HepG2 (cell line): ENCODE results near the gene KANK3. TPM values are rescaled to one million over a fixed set of nuclear protein-coding genes. Genes with fewer than 3 reads are reported as not detected.
A peak's percentile ranks its signal among the peaks of the same experiment; 100 is the strongest.

Experiments
- CENPBD1 ChIP-seq: sonication (generic); formaldehyde crosslinking; IDR thresholded peaks from 2 replicates; pipeline ENCODE4 v1.8.0; 2022; ENCODE audit warnings: missing genetic modification reagents, low read depth, mild to moderate bottlenecking, borderline replicate concordance
- GABPA ChIP-seq, 2 experiments: IDR thresholded peaks; 2 replicates each; pipeline ENCODE4 v1.6.1; 2011 to 2016; ENCODE audit warnings: low read depth in 2 of 2, low read length in 1 of 2, missing biosample characterization in 1 of 2, missing genetic modification characterization in 1 of 2
- HNF1B ChIP-seq: sonication (generic); formaldehyde crosslinking; IDR thresholded peaks from 2 replicates; pipeline ENCODE4 v1.5.1; 2020; ENCODE audit warnings: mild to moderate bottlenecking, moderate library complexity, missing genetic modification reagents
- JARID2 ChIP-seq: sonication (generic); formaldehyde crosslinking; IDR thresholded peaks from 2 replicates; pipeline ENCODE4 v1.8.1; 2023; ENCODE audit warnings: missing genetic modification reagents, inconsistent platforms; ENCODE audit not compliant: insufficient replicate concordance
- KLF11 ChIP-seq: IDR thresholded peaks from 2 replicates; pipeline ENCODE4 v1.6.1; 2016; ENCODE audit warnings: missing compliant biosample characterization
- RAD21 ChIP-seq: fragments of 450-650 bp; formaldehyde crosslinking; IDR thresholded peaks from 2 replicates; pipeline ENCODE4 v1.5.0; 2020; ENCODE audit warnings: mild to moderate bottlenecking
- RFX5 ChIP-seq: IDR thresholded peaks from 2 replicates; pipeline ENCODE4 v1.6.1; 2011; ENCODE audit warnings: low read depth, low read length, improper control_type of control experiment
- SNRNP70 ChIP-seq: fragments of 200-400 bp; formaldehyde crosslinking; IDR thresholded peaks from 2 replicates; pipeline ENCODE4 v1.6.1; 2017; ENCODE audit warnings: mild to moderate bottlenecking, low read depth, low read length, moderate library complexity
- THRA ChIP-seq: sonication (generic); formaldehyde crosslinking; IDR thresholded peaks from 2 replicates; pipeline ENCODE4 v1.4.0; 2020; ENCODE audit warnings: missing genetic modification reagents, borderline replicate concordance
- XBP1 ChIP-seq: sonication (generic); formaldehyde crosslinking; IDR thresholded peaks from 2 replicates; pipeline ENCODE4 v1.5.0; 2020; ENCODE audit warnings: missing genetic modification reagents
- ZBTB14 ChIP-seq: sonication (generic); formaldehyde crosslinking; IDR thresholded peaks from 2 replicates; pipeline ENCODE4 v1.4.0; 2020; ENCODE audit warnings: missing genetic modification reagents
- ZFP90 ChIP-seq: sonication (generic); formaldehyde crosslinking; IDR thresholded peaks from 2 replicates; pipeline ENCODE4 v1.8.0; 2022; ENCODE audit warnings: missing genetic modification reagents, mild to moderate bottlenecking, inconsistent platforms, borderline replicate concordance
- ZNF138 ChIP-seq: sonication (generic); formaldehyde crosslinking; IDR thresholded peaks from 2 replicates; pipeline ENCODE4 v1.5.0; 2020; ENCODE audit warnings: mild to moderate bottlenecking, low read depth, missing genetic modification reagents
- ZNF180 ChIP-seq: sonication (generic); formaldehyde crosslinking; IDR thresholded peaks from 2 replicates; pipeline ENCODE4 v1.4.0; 2020; ENCODE audit warnings: low read depth, missing genetic modification reagents, borderline replicate concordance
- ZNF275 ChIP-seq: sonication (generic); formaldehyde crosslinking; IDR thresholded peaks from 2 replicates; pipeline ENCODE4 v1.8.0; 2022; ENCODE audit warnings: missing genetic modification reagents, mild to moderate bottlenecking, inconsistent platforms, borderline replicate concordance
- ZNF652 ChIP-seq: IDR thresholded peaks from 2 replicates; pipeline ENCODE4 v1.6.1; 2016; ENCODE audit warnings: low read depth, borderline replicate concordance
- ZNF841 ChIP-seq: sonication (generic); formaldehyde crosslinking; IDR thresholded peaks from 2 replicates; pipeline ENCODE4 v1.8.1; 2023; ENCODE audit warnings: missing genetic modification reagents, borderline replicate concordance
- polyA plus RNA-seq, 8 experiments: library from polyadenylated mRNA; depleted of rRNA in 3 of 8; stranded (reverse) in 7 of 8; unstranded in 1 of 8; fragments of >200 nt; fragmentation: Illumina TruSeq in 4 of 8; extraction: Trizol in 4 of 8; gene quantifications; 2 replicates each; pipeline versions ENCODE4 v1.2.1 to v1.2.3, GENCODE V29; 2011 to 2016; ENCODE audit warnings: low read depth in 4 of 8, missing spikeins in 1 of 8, mixed read lengths in 1 of 8; ENCODE audit not compliant: insufficient read depth in 1 of 8
- total RNA-seq, 5 experiments: library from RNA; depleted of rRNA; stranded (reverse); fragments of >200 nt; fragmentation: Illumina TruSeq; extraction: Trizol; gene quantifications; 2 replicates each; pipeline ENCODE4 v1.2.3, GENCODE V29; 2016; ENCODE audit warnings: low read depth in 1 of 5

The KANK3 gene
- total and polyA plus RNA-seq, 2 of the 13 experiments (the other 11 are each of a cell fraction or from before 2014, with no cell fraction given), result 0.15 to 0.20 TPM

GRCh38 chr19:8307965-8308866 lies 34.8 kb downstream of the KANK3 start, which contains the start of gene CD320 (continued):
- TF ChIP-seq THRA (CRISPR knock-in tag), result 0 out of 2 replicates have a peak, but pooled peaks have one; percentile 36
- no peak for TF ChIP-seq KLF11
- peak; percentile 81; the same call in 1 of the 2 replicates for TF ChIP-seq ZNF180 (CRISPR knock-in tag)
- TF ChIP-seq ZFP90 (CRISPR knock-in tag), result peak; percentile 94; the same call in 1 of the 2 replicates
- TF ChIP-seq ZNF275 (CRISPR knock-in tag), result peak; percentile 96; the same call in 1 of the 2 replicates
- TF ChIP-seq ZNF841 (CRISPR knock-in tag), result 0 out of 2 replicates have a peak, but pooled peaks have one; percentile 25
- TF ChIP-seq ZNF652 (CRISPR knock-in tag), result no peak; the same call in 1 of the 2 replicates
- TF ChIP-seq ZNF138 (CRISPR knock-in tag), result peak; percentile 86; the same call in 1 of the 2 replicates
- TF ChIP-seq CENPBD1 (CRISPR knock-in tag), result no peak
- TF ChIP-seq ZBTB14, result peak; percentile 95
- TF ChIP-seq RAD21 (CRISPR knock-in tag), result no peak; the same call in none of the 2 replicates
- TF ChIP-seq RFX5, result no peak
- no peak for TF ChIP-seq JARID2 (CRISPR knock-in tag)
- no peak for TF ChIP-seq SNRNP70
- TF ChIP-seq GABPA (IDR thresholded peaks at IDR 0.05; ENCODE audit: low read depth, low read length), result no peak
- TF ChIP-seq GABPA (CRISPR knock-in tag; IDR thresholded peaks at IDR 0.05; ENCODE audit: low read depth), result no peak
- TF ChIP-seq XBP1 (CRISPR knock-in tag), result 0 out of 2 replicates have a peak, but pooled peaks have one; percentile 34
- TF ChIP-seq HNF1B (CRISPR knock-in tag), result peak; percentile 24; the same call in 1 of the 2 replicates
